RCC 7860 (cell line): ENCODE data around the gene RGS5.

Source experiments
- DNase-seq: peaks from one replicate; pipeline ENCODE4 v3.0.0-alpha.2; 2015; ENCODE audit warnings: low spot score
- FAIRE-seq: peaks from 2 replicates; lab custom pipeline; 2012; peaks lifted over from hg19 to GRCh38; lab: Jason Lieb, UNC

The RGS5 gene

GRCh38 chr1:163148911-163149310 lies 53.8 kb downstream of the RGS5 start:
- FAIRE-seq (no peak), DNase-seq (no peak)

- FAIRE-seq = no peak
- no peak for DNase-seq
Measured at GRCh38 chr1:163147019-163147418, 55.7 kb downstream of the RGS5 start.

- no peak for FAIRE-seq
- DNase-seq = no peak
Measured at GRCh38 chr1:163145435-163145834, 57.3 kb downstream of the RGS5 start.

GRCh38 chr1:163144418-163144817 lies 58.3 kb downstream of the RGS5 start:
- FAIRE-seq (no peak), DNase-seq (no peak)

GRCh38 chr1:163142152-163142551 lies 60.6 kb downstream of the RGS5 start:
- DNase-seq (no peak), FAIRE-seq (no peak)

GRCh38 chr1:163141556-163141955 lies 61.2 kb downstream of the RGS5 start:
- FAIRE-seq = no peak
- no peak for DNase-seq

- DNase-seq = no peak
- FAIRE-seq = no peak
Measured at GRCh38 chr1:163137556-163138265, 65.0 kb downstream of the RGS5 start.

- DNase-seq (no peak), FAIRE-seq (no peak)
Measured at GRCh38 chr1:163131981-163132380, 70.7 kb downstream of the RGS5 start.

- FAIRE-seq (no peak), DNase-seq (no peak)
Measured at GRCh38 chr1:163130225-163130856, 72.4 kb downstream of the RGS5 start.

- no peak for DNase-seq
- FAIRE-seq = no peak
Measured at GRCh38 chr1:163128282-163128681, 74.4 kb downstream of the RGS5 start.

- FAIRE-seq = no peak
- DNase-seq = no peak
Measured at GRCh38 chr1:163124812-163125211, 77.9 kb downstream of the RGS5 start.

GRCh38 chr1:163120372-163120771 lies 82.3 kb downstream of the RGS5 start:
- no peak for FAIRE-seq
- no peak for DNase-seq

- DNase-seq (no peak), FAIRE-seq (no peak)
Measured at GRCh38 chr1:163119707-163120106, 83.0 kb downstream of the RGS5 start.

- FAIRE-seq (no peak), DNase-seq (no peak)
Measured at GRCh38 chr1:163115887-163116286, 86.8 kb downstream of the RGS5 start.

GRCh38 chr1:163107655-163108054 lies 95.1 kb downstream of the RGS5 start:
- DNase-seq (no peak), FAIRE-seq (no peak)

- FAIRE-seq = no peak
- no peak for DNase-seq
Measured at GRCh38 chr1:163106364-163106987, 96.2 kb downstream of the RGS5 start.

GRCh38 chr1:163104385-163105099 lies 98.2 kb downstream of the RGS5 start:
- DNase-seq (no peak), FAIRE-seq (no peak)

- DNase-seq (no peak), FAIRE-seq (no peak)
Measured at GRCh38 chr1:163102590-163102989, 100.1 kb downstream of the RGS5 start.

- FAIRE-seq = no peak
Measured at GRCh38 chr1:163095213-163095612, 107.5 kb downstream of the RGS5 start.

GRCh38 chr1:163094589-163094988 lies 108.1 kb downstream of the RGS5 start:
- no peak for DNase-seq
- FAIRE-seq = no peak

More at GRCh38 chr1:163095213-163095612, 107.5 kb downstream of the RGS5 start:
- no peak for DNase-seq

- DNase-seq (no peak), FAIRE-seq (no peak)
Measured at GRCh38 chr1:163094182-163094581, 108.5 kb downstream of the RGS5 start.

- FAIRE-seq (no peak), DNase-seq (no peak)
Measured at GRCh38 chr1:163093579-163093978, 109.1 kb downstream of the RGS5 start.
